ENCODE data around the gene GRIN3A.
"Not testable (repeated sequence)": the region's sequence is repeated elsewhere in the genome, so short reads cannot be mapped to it uniquely, and the experiment has no call there.

GRIN3A gene

DNA sequence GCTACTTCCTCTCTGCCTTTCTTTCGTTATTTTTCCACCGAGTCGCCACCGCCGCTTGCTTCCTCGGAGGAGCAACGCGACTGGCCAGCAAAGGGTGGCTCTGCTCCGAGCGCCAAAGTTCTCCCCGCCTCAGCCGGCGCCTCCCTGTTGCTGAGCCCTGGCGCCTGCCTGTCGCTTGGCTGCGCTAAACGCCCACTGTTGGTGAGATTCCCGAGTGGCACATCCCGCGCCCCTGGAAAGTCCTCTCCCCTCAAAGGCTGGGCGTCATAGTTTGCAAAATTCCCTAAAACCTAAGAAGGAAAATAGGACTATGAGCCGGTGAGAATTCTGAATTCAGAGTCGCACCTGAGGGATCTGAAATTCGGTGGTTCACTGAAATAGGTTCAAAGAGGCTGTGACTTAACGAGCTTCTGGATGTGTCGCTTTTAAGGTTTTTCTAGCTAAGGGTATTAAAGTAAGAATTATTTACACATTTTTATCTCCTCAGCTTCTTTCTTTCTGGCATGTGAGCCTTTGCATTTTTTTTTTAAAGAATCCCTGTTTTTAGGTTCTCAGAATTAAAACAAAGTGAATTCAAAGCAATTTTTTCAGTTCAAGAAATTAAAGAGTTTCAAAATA lies at the start of gene GRIN3A:
Gene GRIN3A (minus strand): TSS at position 82 of the 618 bp plus-strand sequence. CDS start 668 bp downstream, outside the sequence.
- no peak for DNase-seq (ENCODE audit: low read depth)

DNA sequence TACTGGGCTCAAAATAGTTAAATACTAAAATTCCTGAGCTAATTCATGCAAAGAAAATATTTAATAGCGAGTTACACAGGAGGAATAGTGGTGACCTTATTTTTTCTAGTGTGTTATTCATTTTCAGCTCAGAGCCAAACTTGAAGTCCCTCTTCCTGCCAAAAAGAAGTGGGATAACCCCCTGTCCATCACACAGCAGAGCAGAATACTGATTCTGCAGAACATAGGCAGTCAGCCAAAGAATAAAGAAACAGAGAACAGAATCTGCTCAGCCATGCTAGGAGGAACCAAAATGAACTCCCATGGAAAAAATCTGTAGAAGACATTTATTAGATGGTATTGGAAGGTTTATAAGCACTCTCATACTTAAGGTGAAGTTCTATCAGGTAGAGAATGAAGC lies 49.4 kb upstream of the GRIN3A start:
- no peak for DNase-seq (ENCODE audit: low read depth)

DNA sequence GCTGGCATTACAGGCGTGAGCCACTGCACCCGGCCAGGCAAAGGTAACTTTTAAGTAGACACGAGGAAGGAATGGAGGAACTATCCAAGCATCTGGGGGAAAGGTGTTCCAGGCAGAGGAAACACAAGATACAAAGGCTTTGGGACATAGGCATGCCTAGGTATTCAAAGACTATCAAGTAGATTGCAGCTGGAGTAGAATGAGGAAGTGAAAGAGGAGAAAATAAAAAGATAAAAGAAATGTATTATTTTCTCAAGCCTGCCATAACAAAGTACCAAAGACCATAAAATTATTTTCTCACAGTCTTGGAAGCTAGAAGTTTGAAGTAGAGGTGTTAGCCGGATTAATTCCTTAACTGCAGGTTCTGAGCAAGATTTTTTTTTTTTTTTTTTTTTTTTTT lies 39.9 kb upstream of the GRIN3A start:
- no peak for DNase-seq (ENCODE audit: low read depth)

DNA sequence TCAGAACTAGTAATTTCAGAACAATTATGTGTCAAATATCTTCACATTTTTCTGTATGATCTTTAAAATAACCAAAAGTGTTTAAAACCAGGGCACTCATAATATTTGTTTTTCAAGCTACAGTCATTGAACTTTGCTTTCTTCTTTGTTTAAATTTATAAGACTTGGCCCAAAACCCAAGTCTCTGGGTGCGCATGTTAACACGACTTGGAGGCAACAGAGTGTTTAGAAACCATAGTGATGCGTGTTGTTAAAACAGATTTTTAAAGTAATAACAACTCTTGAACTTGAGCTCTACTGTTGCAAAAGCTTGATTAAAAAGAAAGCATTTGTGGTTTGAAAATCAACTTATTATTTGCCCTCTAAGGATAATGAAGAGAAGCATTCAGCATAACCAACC lies 26.0 kb upstream of the GRIN3A start:
- DNase-seq (ENCODE audit: low read depth) = no peak

DNA sequence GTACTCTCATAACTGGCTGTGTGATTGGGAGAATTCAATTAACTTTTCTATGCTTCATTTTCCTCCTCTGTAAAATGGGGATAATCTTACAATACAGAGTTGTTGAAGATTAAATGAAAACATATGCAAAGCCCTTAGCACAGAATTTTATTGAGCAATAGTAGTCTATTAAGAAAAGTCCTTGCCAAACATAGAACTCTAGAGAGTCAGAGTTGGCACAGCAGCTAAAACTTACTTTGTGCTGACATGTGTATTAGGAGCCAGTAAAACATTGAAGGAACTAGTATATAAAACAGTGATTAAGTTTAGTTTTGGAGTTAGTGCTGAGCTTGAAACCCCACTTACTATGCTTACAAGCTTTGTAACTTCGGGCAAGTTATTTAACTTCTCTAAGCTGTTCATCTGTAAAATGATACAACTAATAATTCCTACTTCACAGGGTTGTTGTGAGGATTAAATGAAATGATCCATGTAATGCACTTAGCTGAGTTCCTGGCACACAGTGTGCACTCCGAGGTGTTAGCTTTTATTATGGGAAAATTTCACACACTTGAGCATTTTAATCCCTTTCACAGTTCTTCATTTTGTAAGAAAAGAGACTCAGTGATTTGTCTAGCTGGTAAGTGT lies 20.0 kb upstream of the GRIN3A start:
- DNase-seq (ENCODE audit: low read depth) = no peak

DNA sequence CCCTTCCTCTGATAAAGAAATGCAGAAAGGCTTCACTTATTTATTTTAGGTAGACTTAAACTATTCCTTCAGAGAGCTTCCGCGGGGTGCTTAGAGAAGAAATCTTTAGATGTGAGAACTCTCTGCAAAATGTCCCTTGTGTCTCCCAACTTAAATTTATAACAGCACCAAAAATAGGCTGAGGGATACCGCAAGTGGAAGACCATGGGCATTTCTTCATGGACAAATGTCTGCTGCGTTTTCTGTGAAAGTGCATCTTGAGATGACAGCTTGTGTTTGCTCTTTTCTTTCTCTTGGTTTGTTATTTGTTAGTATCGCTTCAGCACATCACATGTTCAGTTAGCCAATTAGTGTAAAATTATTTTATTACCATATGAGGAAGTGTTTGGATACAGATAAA lies 15.3 kb upstream of the GRIN3A start:
- DNase-seq (ENCODE audit: low read depth) = no peak

DNA sequence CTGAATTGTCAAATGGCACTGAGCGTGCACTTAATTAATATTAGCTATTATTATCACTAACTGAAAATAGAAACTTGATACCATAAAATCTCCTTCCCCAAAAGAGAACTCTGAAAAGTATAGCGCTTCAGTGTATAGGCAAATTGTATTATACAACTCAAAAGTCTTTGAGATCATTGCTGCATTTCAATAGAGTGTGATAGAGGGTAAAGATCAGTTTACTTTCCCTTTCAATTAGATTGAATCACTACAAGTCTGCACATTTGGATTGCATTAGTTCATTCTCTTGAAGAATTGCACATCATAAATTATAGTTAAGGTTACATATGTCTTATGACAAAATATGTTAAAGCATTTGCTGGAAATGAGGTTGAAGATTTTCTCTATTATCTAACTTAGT lies 13.4 kb upstream of the GRIN3A start:
- DNase-seq (ENCODE audit: low read depth) = no peak

DNA sequence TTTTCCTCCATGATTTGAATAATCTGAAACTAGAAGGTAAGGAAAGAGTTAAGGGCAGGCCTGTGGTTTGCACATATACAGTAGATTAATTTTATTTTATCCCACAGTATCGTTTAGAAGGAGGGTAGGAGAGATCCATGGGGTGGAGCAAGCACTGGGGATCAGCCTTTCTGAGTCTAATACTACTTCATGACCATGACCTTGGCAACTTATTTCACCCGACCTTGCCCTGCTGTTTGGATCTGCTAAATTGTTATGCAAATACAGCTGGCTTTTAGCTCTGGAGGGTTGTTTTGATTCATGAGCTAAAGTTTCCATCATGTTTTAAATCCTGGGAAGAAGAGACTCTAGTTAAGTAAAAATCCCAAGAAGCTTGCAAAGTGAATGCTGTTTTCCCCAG lies 864 bp upstream of the GRIN3A start:
- no peak for DNase-seq (ENCODE audit: low read depth)

DNA sequence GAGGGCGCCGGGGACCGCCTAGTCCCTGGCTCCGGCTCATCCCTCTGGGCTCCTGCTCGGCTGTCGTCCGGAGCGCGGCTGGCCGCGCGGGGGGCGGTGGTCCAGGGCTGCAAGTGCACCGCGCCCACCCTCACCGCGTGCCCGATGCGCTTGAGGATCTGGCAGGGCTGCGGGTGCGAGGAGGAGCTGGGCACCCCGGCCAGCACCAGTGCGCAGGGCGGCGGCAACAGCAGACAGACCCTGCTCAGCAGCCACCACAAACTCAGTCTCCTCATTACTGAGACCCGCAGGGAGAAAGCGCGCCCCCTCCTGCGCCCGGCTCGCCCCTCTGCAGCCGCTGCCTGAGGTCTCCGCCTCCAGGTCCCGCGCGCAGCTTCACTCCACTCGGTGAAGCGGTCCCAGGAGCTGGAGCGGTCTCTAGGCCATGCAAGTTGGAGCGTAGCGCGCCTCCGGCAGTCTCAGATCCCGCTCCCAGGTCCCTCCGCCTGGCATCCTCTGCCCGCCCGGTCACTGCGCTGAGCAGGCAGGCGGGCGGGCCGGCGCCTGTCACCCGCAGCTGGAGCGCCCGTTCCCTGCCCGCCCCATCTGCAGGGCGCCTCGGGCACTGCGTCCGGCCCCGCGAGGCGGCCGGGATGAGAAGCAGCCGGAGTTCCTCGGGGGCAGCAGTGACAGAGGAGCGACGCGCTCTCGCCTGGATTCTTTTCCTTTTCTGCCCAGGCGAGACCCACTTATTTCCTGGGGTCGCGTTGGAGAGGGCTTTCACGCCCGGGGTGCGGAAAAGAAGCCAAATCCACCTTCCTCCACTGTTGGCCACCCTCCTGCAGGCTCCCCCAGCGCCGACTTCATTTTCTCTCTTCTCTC lies 512 bp downstream of the GRIN3A start:
- no peak for DNase-seq (ENCODE audit: low read depth)

DNA sequence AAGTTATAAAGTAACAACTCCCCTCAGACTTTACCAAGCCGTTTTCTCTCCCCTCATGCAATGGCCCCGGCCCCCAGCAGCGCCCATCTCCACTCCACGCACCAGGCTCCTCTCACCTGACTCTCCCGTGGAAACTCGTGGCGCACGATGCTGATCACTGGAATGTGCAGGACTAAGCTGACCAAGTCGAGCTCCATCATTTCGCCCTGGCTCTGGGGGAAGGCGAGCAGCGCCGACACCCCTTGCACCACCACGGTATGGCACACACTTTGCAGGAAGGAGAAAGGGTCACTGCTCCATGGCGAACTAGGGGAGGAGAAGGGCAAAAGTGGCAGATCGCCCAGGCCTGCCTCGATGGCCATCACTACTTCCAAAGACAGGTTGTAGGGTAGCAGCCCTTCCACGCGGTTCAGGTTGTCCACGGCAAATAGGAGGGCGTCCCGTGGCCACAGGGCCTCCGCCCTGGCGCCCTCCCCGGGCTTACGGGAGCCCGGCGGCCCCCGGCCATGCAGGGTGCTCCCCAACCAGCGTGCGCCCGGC lies 1.2 kb downstream of the GRIN3A start:
- no peak for DNase-seq (ENCODE audit: low read depth)

DNA sequence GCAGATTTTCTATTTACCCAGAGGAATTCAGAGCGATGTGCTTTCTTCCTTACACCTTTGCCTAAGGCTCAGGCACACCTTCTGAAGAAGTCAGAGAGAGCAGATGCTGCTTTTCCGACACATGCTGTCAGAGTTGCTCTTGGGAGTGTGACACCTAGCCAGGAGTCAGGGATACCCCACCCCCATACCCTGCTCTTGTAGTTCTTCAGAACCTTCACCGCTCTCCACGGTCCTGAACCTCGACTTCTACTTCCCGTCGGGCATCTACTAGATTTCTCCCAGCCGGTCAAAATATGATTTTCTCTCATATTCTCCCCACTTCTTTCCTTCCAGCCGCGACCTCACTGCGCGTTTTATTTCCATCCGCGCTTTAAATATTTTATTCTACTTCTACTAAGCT lies 1.7 kb downstream of the GRIN3A start:
- no peak for DNase-seq (ENCODE audit: low read depth)

DNA sequence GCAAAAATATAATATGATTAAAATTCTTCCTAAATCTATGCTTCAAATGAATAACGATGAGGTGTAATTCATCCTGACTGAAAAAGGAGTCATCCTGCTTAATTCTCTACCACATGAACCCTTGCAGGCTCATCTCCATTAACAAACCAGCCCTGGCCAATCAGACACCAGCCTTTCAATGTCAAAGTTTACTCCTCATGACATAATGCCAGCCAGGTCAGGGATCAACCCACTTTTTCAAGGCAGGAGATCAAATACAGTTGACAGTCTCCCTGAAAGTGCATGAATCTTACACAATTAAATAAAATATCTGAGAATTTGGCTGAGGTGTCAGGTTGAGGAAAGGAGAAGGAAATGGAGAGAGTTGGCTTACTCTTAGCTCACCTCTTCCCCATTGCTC lies 7.0 kb downstream of the GRIN3A start:
- DNase-seq (ENCODE audit: low read depth) = no peak

DNA sequence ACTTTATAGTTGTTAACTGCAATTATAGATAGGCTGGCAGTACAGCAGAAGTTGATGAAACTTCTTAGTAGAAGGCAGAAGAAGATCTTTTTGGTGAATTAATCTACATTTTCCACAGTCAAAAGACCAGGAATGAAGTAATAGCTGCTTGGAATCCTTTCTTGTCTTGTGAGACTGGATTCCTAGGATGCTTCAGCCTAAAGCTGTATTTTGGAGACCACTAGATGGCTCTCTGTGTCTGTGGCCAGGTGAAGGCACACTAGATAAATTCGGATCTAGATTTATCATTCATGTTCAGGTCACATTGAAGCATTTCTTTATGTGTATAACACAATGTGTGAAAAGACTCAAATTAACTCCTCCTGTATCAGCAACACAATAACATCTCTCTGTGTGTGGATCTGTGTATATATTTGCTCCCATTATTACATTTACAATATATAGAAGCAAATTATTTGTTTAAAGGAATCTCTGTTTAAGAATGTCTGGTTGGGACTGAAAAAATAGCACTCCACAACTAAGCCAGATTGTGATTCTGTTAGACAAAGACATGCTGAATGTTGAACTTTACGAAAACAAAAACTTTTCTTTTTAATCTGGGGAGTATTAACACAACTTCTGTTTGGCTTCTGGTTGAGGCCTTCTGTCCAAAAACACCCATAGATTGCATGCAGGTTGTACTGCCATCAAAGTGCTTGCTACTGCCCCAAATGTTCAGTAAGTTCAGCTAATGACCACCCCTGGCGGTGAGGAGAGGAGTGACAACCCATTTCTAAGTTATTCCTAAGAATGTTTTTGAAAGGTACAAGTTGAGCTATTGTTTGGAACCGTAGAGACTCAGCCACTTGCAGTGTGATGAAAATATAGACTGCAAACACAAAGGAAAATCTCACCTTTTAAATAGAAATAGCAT lies 10.6 kb downstream of the GRIN3A start:
- no peak for DNase-seq (ENCODE audit: low read depth)

DNA sequence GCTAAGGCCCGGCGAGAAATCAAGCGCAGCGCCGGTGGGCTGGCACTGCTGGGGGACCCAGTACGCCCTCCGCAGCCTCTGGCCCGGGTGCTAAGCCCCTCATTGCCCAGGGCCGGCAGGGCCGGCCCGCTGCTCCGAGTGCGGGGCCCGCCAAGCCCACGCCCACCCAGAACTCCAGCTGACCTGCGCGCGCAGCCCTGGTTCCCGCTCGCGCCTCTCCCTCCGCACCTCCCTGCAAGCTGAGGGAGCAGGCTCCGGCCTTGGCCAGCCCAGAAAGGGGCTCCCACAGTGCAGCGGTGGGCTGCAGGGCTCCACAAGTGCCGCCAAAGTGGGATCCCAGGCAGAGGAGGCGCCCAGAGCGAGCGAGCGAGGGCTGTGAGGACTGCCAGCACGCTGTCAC lies 14.2 kb downstream of the GRIN3A start:
- DNase-seq (ENCODE audit: low read depth) = not testable (repeated sequence)

DNA sequence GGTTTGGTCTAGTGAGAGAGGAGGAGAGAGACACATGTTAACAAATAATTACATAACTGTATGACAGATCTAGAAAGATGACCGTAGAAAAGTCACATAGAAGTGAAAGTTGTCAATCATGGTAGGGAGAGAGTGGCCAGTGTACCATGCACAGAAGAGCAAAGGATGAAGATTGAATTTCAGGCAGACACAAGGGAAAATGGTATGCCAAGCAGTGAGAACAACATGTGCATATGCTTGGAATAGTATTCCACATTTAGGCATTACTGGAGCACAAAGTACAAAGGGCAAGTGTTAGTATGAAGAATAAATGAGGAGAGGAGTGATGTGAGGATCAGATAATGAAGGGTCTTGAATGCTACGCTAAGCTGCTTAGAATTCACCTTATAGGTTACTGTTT lies 20.3 kb downstream of the GRIN3A start:
- no peak for DNase-seq (ENCODE audit: low read depth)

DNA sequence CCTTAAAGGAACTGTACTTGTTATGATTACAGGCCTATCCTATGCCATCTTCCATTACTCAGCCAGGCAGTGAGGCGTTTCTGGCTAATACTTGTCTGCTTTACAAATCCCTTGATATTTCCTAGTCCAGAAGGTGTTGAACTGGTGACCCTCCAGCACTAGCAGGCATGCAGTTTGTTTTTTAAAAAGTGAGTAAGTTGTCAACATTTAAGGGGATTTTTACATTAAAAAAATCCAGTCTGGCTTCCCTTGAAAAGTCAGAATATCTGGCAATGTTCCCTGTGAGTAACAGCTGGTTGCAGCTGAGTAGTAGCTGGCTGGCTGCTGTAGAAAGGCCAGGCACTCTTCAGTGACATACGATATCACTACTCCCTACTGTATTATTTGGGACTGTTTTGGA lies 21.8 kb downstream of the GRIN3A start:
- no peak for DNase-seq (ENCODE audit: low read depth)

DNA sequence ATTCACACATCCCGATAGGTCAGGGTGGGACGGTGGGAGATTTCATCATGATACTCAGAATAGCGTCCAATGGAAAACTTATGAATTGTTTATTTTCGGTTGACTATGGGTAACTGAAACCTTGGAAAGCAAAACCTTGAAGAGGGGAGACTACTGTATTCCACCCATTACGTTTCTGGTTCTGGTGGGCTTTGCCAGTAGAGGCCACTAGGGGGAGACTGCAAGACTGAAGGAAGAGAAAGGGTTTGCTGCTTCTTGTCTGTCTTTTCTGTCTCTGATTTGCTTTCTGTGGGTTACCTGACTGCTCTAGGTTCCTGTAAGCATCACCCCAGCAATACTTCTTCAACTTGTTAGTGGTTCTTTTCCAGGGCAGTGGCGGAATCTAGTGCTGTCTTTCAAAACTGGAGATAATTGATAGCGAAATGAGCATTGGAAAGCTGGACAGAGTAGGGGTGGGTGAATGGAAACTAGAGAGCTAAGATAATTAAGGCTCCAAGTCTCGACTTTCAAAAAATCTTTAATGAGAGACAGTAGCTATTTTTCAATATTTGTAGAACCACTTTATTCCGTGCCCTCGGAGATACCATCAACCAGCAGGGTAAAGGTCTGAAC lies 27.0 kb downstream of the GRIN3A start:
- no peak for DNase-seq (ENCODE audit: low read depth)

DNA sequence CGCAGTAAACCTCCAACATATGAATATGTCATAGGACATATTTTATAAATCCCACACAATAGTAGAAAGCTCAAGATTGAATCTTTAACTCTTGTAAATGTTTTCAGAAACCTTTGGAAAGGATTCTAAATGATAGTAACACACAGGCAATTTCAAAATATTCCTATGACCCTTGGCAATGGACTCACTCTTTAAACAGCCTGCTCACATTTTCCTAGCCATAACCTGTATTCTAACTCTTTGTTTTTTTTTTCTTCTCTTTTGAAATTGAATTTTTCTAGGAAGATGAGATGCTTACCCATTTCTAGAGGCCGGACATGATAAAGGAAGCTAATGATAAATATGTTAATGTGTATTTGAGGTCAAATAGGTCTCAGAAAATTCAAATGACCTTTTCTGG lies 29.6 kb downstream of the GRIN3A start:
- no peak for DNase-seq (ENCODE audit: low read depth)

DNA sequence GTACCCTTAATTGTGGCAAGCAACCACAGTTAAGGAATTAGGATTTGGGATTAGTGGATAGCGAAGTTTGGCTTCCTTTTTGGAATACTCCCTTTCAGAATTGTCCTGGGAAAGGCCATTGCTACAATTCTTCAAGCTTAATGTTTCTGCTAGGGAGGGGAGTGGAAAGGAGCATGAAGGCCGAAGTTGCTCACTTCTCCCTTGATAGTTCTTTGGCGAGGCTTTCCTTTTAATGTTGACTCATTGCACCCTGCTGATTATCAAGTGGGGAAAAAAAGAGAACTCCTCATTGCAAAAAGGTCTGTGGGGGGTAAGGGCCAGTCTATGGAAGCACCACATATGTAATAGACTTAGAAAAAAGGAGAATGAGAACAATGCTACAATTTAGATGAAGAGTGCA lies 30.7 kb downstream of the GRIN3A start:
- no peak for DNase-seq (ENCODE audit: low read depth)

DNA sequence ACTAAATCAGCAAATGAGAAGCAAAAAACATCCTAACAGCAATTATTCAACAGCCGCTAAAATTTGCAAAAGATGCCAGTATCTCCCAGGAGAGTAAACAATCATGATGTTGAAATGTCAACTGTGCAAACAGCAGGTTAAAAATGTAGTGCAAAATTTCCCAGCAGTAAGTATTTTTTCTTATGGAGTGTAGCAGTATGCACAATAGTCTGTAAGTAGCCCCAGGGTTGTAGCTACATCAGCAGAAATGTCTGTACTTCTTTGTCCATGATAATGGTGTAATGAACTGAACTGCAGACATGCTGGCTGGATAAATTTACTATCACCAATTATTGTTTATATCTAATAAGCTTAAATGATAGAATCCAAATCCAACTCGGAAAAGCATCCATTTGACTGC lies 31.4 kb downstream of the GRIN3A start:
- no peak for DNase-seq (ENCODE audit: low read depth)

DNA sequence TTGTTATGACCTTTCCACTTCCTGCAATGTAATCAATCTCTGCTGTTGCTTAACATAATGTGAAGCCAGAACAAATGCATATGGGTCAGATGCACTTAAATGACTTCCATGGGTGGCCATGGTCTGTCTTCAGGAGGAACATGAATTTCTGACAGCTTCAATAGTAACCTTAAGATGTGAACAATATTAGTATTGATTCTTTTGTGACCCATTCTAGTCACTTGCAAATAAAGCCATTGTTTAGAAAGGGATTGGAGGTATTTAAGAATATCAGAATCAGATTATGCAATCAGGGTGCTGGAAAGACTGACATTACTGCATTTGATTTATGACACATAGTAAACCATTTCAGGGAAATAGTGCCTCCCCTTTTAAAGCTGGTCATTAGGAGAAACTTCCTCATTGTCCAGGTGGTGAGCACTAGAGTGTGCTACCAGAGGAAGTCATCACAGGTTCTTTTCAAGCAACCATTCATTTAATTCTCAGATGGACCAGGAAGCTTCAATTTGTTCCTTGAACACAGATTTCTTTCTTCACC lies 32.1 kb downstream of the GRIN3A start:
- DNase-seq (ENCODE audit: low read depth) = no peak
